Hematopoietic multipotent progenitor cell treated with erythropoietin and hydrocortisone succinate and interleukin-3 and kit ligand, for 8 days (in vitro differentiated cells): Measurements from ENCODE around the gene TPRG1L.

Source experiments
- DNase-seq: peaks from one replicate; pipeline ENCODE4 v3.0.0-alpha.2; 2015

Gene TPRG1L

GRCh38 chr1:3594706-3595377 lies 30.0 kb upstream of the TPRG1L start:
- DNase-seq = no peak

GRCh38 chr1:3595949-3596348 lies 28.9 kb upstream of the TPRG1L start:
- no peak for DNase-seq

- DNase-seq = no peak
Observed at GRCh38 chr1:3596663-3597598, 27.9 kb upstream of the TPRG1L start.

GRCh38 chr1:3597599-3597964 lies 27.2 kb upstream of the TPRG1L start:
- no peak for DNase-seq

GRCh38 chr1:3598051-3598491 lies 26.7 kb upstream of the TPRG1L start:
- no peak for DNase-seq

- no peak for DNase-seq
Observed at GRCh38 chr1:3598522-3599285, 26.1 kb upstream of the TPRG1L start.

GRCh38 chr1:3599286-3599811 lies 25.5 kb upstream of the TPRG1L start:
- no peak for DNase-seq

- no peak for DNase-seq
Observed at GRCh38 chr1:3599816-3600215, 25.0 kb upstream of the TPRG1L start.

- DNase-seq = no peak
Observed at GRCh38 chr1:3600354-3600753, 24.5 kb upstream of the TPRG1L start.

- no peak for DNase-seq
Observed at GRCh38 chr1:3601743-3602142, 23.1 kb upstream of the TPRG1L start.

GRCh38 chr1:3602375-3602774 lies 22.4 kb upstream of the TPRG1L start:
- DNase-seq = no peak

- DNase-seq = no peak
Observed at GRCh38 chr1:3603156-3603555, 21.7 kb upstream of the TPRG1L start.

GRCh38 chr1:3603571-3604467 lies 21.0 kb upstream of the TPRG1L start:
- no peak for DNase-seq

- DNase-seq = no peak
Observed at GRCh38 chr1:3604468-3604974, 20.3 kb upstream of the TPRG1L start.

GRCh38 chr1:3604997-3605823 lies 19.6 kb upstream of the TPRG1L start:
- no peak for DNase-seq

GRCh38 chr1:3606779-3607702 lies 17.8 kb upstream of the TPRG1L start:
- DNase-seq = no peak

- DNase-seq = no peak
Observed at GRCh38 chr1:3607703-3608065, 17.1 kb upstream of the TPRG1L start.

GRCh38 chr1:3608154-3608553 lies 16.7 kb upstream of the TPRG1L start:
- DNase-seq = no peak

- DNase-seq = no peak
Observed at GRCh38 chr1:3609016-3609768, 15.6 kb upstream of the TPRG1L start.
